ENCODE measurements around the gene ZSWIM6.
"Not testable (repeated sequence)": the region's sequence is repeated elsewhere in the genome, so short reads cannot be mapped to it uniquely, and the experiment has no call there.

The ZSWIM6 gene

DNA sequence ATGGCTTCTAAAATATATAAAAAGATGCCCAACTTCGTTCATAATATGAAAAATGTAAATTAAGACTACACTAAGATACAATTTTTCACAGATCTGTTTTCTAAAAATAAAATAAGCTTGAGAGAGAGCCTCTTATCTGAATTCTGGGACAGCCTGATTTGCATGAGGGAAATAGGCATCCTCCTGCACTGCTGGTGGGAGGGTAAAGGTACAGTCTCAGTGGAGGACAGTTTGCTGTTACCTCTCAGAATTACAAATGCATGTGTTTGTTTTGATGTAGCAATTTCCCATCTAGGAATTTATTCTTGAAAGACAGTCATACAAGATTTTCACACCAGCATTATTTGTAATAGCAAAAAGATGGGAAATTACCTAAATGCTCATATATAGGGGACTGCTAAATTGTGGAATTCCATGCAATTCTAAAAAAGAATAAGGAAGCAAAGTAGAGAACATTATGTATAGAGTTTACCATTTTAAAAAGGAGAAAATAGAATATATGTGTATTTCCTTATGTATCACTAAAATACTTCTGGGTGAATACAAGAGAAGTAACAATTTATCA is 75.7 kb downstream of the ZSWIM6 start:
- DNase-seq (ENCODE audit: low spot score) = no peak

DNA sequence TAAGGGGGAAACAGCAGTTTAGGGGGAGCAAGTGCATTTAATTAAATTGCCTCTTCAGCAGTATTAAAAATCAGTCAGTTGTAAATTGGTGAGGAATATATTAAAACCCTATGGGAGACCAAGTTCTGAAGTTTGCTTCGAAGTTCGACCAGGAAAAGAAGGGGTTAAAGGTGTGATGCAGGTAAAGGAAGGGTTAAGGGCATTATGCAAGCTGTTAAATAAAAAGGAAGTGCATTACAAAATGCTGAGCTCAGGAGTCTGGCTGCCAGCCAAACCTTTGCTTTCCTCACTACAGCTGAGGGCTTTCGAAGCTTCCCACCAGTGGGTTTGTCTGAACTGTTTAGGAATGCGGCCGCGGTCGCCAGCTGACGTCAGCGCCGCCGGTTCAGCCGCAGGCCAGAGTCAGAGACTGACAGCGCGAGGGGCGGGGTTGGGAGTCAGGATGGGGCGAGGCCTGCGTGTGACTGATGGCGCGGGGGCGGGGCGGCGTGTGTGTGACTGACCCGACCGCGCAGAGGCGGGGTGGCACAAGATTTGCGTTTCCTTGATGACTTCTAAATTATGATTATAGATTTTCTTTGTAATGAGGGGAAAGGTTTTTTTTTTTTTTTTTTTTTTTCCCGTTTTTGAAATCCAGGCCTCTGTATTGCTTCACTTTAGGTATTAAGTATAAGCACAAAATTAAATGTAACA is 76.6 kb downstream of the ZSWIM6 start:
- peak; percentile 100 for DNase-seq (ENCODE audit: low spot score)

DNA sequence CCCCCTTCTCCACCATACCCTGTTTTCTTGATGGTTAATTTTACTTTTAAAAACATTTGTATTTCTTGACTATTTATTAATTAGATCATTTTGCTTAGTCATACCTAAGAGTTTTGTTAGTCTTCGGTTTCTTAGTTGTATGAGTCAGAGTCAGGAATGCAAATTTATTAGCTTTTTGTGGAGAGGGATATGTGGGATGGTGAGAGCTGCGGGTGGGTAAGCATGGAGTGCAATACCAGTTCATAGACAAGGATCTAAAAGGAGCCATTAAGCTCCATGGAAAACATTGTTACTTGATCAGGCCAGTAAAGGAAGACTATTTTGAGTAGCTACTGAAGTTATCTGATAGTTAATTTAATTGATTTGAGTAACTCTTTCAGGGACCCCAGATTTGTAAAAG is 77.5 kb downstream of the ZSWIM6 start:
- DNase-seq (ENCODE audit: low spot score) = peak; percentile 94

DNA sequence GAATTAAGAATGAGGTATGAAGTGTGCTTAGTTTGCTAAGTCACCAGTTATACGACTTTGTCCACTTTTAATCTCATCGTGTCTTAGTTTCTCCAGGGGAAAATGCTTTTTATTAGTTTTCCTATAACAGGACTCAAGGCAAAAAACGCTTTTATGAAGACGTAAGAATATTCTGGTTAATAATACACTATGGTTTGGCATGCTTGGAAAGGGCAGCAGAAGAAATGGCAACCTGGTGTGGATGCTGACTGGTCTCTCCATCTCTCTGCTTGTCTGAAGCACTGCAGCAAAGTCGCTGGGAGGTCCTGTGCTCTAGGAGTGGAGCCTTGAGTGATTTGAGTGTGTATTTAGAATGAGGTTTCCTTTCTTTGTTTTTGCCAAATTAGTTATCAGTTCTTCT is 78.8 kb downstream of the ZSWIM6 start:
- peak; percentile 23 for DNase-seq (ENCODE audit: low spot score)

GRCh38 chr5:61412361-61412760 is 80.3 kb downstream of the ZSWIM6 start:
- DNase-seq (ENCODE audit: low spot score) = no peak

- not testable (repeated sequence) for DNase-seq (ENCODE audit: low spot score)
Observed at GRCh38 chr5:61413205-61413604, 81.1 kb downstream of the ZSWIM6 start.

DNA sequence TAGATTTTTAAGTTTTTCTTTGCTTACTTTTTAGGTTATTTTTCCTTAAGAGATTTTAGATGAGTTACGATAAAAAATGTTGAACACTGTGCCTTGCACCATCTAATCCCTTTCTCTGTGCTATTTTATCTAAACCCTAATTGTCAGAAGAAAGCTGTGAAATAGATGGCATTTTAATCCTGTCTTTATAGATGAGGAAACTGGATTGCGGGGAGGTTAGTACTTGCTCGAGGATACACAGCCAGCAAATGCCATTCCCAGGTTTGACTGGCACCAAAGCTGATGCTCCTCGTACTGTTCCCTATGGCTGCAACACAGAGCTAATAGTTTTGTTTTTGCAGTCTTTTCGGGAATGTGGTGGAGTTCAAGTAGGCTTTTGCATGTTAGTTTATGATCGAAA is 82.7 kb downstream of the ZSWIM6 start:
- DNase-seq (ENCODE audit: low spot score) = no peak

GRCh38 chr5:61416010-61416409 is 84.0 kb downstream of the ZSWIM6 start:
- peak; percentile 72 for DNase-seq (ENCODE audit: low spot score)

DNA sequence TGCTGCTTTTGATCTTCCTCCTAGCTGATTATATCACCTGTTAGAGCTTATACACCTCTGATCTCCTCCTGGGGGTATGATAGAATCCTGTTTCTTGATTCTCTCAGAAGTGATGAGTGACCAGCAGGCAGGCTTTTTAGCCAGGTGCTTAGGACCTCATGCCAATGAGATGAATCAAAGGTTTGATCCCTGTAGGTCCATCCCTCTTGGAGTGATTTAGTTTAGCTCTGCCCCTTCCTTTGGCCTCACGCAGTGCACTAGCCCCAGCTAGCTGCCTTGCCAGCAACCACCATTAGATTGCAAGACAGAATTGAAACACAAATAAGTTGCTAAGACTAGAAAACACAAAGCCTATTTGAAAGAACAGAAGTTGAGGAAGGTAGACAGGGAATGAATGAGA is 84.4 kb downstream of the ZSWIM6 start:
- peak; percentile 87 for DNase-seq (ENCODE audit: low spot score)

GRCh38 chr5:61417340-61417739 is 85.3 kb downstream of the ZSWIM6 start:
- DNase-seq (ENCODE audit: low spot score) = no peak

DNA sequence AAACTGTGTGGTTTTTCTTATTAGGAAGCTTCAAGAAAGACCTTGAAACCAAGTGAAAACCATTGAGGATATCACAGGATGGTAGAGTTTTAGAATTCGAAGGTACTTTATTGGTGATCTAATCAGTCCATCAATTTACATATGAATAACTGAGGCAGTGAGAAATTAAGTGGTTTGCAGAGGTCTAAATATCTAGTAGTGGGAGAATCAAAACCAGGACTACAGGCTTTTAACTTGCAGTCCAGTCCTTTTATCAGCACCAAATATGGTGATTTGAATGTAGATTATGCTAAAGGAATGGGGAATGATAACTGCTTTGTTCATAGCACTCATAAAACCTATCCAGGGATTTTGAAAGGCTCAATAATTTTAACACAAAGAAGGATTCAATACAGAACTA is 85.8 kb downstream of the ZSWIM6 start:
- no peak for DNase-seq (ENCODE audit: low spot score)

DNA sequence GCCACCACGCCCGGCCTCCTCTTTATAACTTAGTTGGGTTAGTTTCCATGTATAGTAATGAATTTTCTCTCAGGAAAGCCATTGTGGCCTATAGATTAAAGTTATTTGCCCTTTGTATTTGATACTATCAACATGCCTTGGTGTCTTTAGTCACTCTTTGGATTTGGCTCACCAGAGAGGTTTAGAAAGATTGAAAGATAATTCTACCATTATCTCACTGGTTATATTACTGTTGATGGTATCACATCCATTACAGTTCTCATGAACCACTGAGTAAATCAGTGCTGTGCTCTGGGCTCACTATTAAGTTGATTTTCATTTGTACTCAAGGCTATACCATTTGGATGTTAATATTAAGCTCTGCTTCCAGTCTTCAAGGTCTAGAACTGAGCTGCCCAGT is 87.0 kb downstream of the ZSWIM6 start:
- no peak for DNase-seq (ENCODE audit: low spot score)

- no peak for DNase-seq (ENCODE audit: low spot score)
Observed at GRCh38 chr5:61420016-61420415, 88.0 kb downstream of the ZSWIM6 start.

DNA sequence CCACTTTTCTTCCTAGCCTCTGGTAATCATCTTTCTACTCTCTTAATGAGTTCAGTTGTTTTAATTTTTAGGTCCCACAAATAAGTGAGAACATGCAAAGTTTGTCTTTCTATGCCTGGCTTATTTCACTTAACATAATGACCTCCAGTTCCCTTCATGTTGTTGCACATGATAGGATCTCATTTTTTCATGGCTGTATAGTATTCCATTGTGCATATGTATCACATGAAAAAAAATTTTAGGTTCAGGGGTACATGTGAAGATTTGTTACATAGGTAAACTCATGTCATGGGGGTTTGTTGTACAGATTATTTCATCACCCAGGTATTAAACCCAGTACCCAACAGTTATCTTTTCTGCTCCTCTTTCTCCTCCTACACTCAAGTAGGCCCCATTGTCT is 89.2 kb downstream of the ZSWIM6 start:
- not testable (repeated sequence) for DNase-seq (ENCODE audit: low spot score)

GRCh38 chr5:61423487-61424145 is 91.6 kb downstream of the ZSWIM6 start:
- no peak for DNase-seq (ENCODE audit: low spot score)

- DNase-seq (ENCODE audit: low spot score) = no peak
Observed at GRCh38 chr5:61425918-61426317, 93.9 kb downstream of the ZSWIM6 start.

GRCh38 chr5:61429906-61430305 is 97.8 kb downstream of the ZSWIM6 start:
- DNase-seq (ENCODE audit: low spot score) = no peak

DNA sequence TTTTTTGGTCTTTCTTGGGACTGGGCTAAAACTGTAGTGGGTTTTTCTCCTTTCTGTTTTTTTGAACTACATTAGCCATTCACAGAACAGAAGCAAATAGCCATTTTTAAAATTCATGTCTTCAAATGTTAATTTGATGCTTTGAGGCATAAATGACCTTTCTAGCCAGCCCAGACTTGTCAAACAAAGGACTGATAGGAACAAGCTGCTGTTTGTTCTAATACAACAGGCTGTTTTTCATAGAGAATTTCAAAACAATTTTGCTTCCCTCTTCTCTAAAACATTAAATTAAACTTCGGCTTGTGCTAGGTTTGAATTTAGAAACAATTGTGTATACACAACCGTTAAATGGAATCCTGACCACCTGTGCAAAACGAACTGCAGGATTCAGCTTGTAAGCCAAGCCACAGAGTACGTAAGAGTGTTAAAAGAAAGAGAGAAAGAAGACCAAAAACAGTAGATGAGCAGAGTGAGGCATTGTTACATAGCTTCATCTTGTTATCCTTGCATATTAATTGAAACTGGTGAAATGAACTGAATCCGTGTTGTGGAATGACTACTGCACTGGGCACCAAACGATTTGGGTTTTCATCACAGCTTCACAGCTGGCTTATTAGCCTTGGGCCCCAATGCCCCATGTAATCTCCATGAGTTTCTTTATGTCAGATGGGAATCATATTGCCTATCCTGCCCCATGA is 100.0 kb downstream of the ZSWIM6 start:
- no peak for DNase-seq (ENCODE audit: low spot score)

DNA sequence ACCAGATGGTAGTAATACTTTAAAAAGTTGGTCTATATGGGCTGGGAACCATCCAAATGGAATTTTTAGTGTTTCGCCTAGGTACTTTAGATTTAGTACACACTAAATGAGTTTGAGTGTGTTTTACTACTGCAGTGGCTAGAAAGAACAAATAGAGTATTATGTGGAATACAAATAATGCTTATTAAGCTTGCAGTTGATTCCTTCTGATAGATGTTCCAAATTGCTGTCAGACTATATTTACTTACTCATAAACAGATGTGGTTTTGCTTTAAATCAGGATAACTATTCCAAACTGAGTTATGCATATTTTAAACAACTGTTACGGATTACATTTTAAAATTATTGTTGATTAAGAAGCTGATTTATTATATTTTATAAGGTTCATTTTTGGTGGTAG is 103.3 kb downstream of the ZSWIM6 start:
- DNase-seq (ENCODE audit: low spot score) = no peak

DNA sequence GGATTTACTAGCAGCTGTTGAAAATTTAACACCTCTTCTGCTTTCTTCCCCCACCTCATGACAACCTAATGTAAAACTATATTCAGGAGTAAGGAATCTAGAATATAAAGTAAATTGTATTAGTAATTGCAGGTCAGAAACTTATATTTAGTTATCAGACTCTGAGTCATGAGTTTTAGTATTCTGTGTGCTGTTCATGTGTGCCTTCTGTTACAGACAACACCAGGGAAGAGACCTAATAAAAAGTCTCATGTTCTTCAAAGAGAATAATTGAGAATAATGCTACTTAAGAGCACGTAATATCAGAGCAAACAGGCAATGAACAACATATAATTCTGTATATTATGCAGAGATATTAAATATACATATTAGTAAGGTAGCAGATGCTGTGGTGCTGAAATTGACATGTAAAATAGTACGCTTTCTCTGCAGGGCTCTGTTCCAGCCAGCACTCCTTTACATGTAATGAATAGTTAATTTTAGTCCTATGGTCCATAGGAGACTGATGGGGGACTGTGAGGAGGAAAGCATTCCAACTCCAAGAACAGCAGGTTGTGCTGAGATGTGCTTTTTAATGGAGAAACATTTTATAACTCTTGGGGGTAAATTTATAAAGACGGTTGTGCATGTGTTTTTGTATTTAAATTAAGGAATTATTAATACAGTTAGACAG is 106.4 kb downstream of the ZSWIM6 start:
- DNase-seq (ENCODE audit: low spot score) = no peak

- DNase-seq (ENCODE audit: low spot score) = no peak
Observed at GRCh38 chr5:61440086-61440485, 108.0 kb downstream of the ZSWIM6 start.

DNA sequence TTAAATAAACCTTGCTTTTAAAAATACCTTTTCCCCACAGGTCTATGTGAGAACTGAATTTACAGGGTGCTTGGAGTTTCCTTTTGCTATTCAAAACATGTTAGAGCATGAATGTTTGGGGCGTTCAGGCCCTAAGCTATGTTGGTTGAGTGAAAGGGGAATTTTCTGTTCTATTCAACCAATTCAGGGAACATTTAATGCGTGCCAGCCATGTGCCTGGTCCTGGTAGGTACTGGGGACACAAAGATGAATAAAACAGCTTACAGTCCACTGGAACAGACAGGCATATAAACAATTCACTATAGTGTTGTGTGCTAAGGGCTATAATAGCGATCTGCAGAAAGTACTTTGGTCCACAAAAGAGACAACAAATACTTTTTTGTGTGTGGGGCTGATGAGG is 108.5 kb downstream of the ZSWIM6 start:
- DNase-seq (ENCODE audit: low spot score) = no peak

All from kidney tubule cell (primary cell).